Measurements from ENCODE around the gene ERICH6B.

The ERICH6B gene

GRCh38 chr13:45501175-45501526, 114.4 kb downstream of the ERICH6B start:
- no peak for TF ChIP-seq CTCF (conservative IDR thresholded peaks at IDR 0.05; ENCODE audit: low read depth, low read length)
- no peak overlapping the region for H3K4me3 ChIP-seq (ENCODE audit: low read length)
- DNase-seq (ENCODE audit: low read depth), result no peak

DNA sequence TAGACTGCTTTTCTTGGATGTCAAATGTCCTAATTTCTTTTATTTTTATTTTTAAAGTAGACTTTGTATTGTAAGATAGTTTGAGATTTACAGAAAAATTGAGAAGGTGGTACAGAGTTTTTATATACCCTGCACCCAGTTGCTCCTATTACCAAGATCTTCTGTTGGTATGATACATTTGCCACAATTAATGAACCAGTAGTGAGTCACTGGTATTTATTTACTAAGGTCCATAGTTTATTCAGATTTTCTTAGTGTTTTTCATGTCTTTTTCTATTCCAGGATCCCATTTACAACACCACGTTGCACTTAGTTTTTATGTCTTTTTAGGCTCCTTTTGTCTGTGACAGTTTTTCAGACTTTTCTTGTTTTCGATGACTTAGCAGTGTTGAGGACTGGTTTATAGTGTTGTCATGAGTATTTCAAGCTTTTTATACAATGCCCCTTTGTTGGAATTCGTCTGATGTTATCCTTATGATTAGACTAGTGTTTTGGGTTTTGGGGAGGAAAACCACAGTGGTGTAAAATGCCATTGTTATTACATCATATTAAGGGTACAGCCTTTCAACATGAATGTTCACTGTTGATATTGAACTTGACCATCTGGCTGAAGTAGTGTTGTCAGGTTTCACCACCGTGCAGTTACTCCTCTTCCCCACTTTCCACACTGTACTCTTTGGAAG, 114.9 kb downstream of the ERICH6B start:
- peak; percentile 74 for DNase-seq (ENCODE audit: low read depth)
- no peak overlapping the region for H3K4me3 ChIP-seq (ENCODE audit: low read length)
- no peak for TF ChIP-seq CTCF (conservative IDR thresholded peaks at IDR 0.05; ENCODE audit: low read depth, low read length)

DNA sequence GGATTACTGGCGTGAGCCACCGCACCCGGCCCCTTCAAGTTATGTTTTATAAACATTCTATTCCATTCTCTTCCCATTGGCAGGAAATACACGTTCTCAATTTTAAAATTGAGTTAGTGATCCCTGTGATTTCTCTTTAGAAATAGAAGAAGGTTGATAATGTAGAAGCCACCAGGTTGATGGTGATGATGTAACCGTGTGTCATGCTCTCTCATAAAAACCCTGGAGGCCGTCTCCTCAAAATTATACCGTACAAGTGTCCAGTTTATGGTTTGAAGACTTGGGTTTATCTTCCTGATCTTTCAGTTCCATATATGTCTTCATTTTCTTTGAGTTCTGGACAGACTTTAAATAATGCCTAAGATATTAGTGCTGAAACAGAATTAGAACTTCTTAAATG, 118.6 kb downstream of the ERICH6B start:
- TF ChIP-seq CTCF (conservative IDR thresholded peaks at IDR 0.05; ENCODE audit: low read depth, low read length), result no peak
- DNase-seq (ENCODE audit: low read depth), result no peak
- no peak overlapping the region for H3K4me3 ChIP-seq (ENCODE audit: low read length)

DNA sequence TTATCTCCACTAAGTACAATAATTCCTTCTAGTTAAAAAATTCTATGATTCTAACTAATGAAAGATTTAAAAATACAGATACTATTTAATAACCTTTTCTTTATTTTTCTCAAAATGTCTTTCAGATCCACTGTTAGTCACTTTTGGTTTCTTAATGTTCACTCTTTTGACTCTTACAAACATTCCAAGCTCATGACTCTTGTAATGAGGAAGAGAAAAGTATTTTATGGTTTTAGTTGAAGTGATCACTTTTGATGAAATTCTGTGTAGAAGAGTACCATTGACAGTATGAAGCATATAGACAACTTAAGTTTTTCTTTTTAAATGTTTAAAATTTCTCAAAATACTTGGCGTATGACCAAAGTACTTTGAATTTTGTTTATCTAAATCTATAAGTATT, 123.0 kb downstream of the ERICH6B start:
- no peak for TF ChIP-seq CTCF (conservative IDR thresholded peaks at IDR 0.05; ENCODE audit: low read depth, low read length)
- no peak for DNase-seq (ENCODE audit: low read depth)
- H3K4me3 ChIP-seq (ENCODE audit: low read length), result no peak overlapping the region
